LoVo (cell line): Measurements from ENCODE around the gene SLC23A1.
"Not testable (repeated sequence)": the region's sequence is repeated elsewhere in the genome, so short reads cannot be mapped to it uniquely, and the experiment has no call there.

Experiments used
- DNase-seq: peaks from one replicate; pipeline ENCODE4 v3.0.0-alpha.2; 2016; ENCODE audit warnings: low spot score

The SLC23A1 gene

GRCh38 chr5:139369181-139369580, 13.9 kb downstream of the SLC23A1 start:
- no peak for DNase-seq

- no peak for DNase-seq
Measured at GRCh38 chr5:139368613-139369012, 14.5 kb downstream of the SLC23A1 start.

GRCh38 chr5:139364466-139364865, 18.6 kb downstream of the SLC23A1 start:
- no peak for DNase-seq

GRCh38 chr5:139363937-139364336, 19.2 kb downstream of the SLC23A1 start:
- DNase-seq, result no peak

- no peak for DNase-seq
Measured at GRCh38 chr5:139361835-139362429, 21.2 kb downstream of the SLC23A1 start.

- DNase-seq, result no peak
Measured at GRCh38 chr5:139360384-139360783, 22.7 kb downstream of the SLC23A1 start.

- no peak for DNase-seq
Measured at GRCh38 chr5:139358064-139358463, 25.0 kb downstream of the SLC23A1 start.

- not testable (repeated sequence) for DNase-seq
Measured at GRCh38 chr5:139355900-139356299, 27.2 kb downstream of the SLC23A1 start.

- no peak for DNase-seq
Measured at GRCh38 chr5:139354186-139354585, 28.9 kb downstream of the SLC23A1 start.

- DNase-seq, result not testable (repeated sequence)
Measured at GRCh38 chr5:139347863-139348262, 35.2 kb downstream of the SLC23A1 start.

GRCh38 chr5:139345442-139345841, 37.7 kb downstream of the SLC23A1 start:
- not testable (repeated sequence) for DNase-seq

GRCh38 chr5:139344177-139344576, 38.9 kb downstream of the SLC23A1 start:
- DNase-seq, result no peak

- no peak for DNase-seq
Measured at GRCh38 chr5:139343476-139343875, 39.6 kb downstream of the SLC23A1 start.

- DNase-seq, result no peak
Measured at GRCh38 chr5:139342423-139342723, 40.7 kb downstream of the SLC23A1 start.

- DNase-seq, result peak; percentile 99
Measured at GRCh38 chr5:139341689-139342422, 41.2 kb downstream of the SLC23A1 start, which contains the start of gene PAIP2. Gene PAIP2 (plus strand): TSS chr5:139341854. CDS start chr5:139363785, 21,931 bp downstream.

GRCh38 chr5:139341187-139341688, 41.9 kb downstream of the SLC23A1 start:
- DNase-seq, result no peak

- DNase-seq, result no peak
Measured at GRCh38 chr5:139340051-139340450, 43.0 kb downstream of the SLC23A1 start.

GRCh38 chr5:139335811-139336210, 47.3 kb downstream of the SLC23A1 start:
- DNase-seq, result no peak
